C4-2B (cell line): ENCODE data around the gene ADAP1.

ENCODE experiments used
- ZFX ChIP-seq: fragments of 450-650 bp; IDR thresholded peaks from 2 replicates; pipeline ENCODE4 v1.6.1; 2017
- TF ChIP-seq, protein P1 (sequence below): fragments of 450-650 bp; conservative IDR thresholded peaks from 2 replicates; pipeline ENCODE4 v1.5.1; 2017; ENCODE audit warnings: mild to moderate bottlenecking

DNA sequence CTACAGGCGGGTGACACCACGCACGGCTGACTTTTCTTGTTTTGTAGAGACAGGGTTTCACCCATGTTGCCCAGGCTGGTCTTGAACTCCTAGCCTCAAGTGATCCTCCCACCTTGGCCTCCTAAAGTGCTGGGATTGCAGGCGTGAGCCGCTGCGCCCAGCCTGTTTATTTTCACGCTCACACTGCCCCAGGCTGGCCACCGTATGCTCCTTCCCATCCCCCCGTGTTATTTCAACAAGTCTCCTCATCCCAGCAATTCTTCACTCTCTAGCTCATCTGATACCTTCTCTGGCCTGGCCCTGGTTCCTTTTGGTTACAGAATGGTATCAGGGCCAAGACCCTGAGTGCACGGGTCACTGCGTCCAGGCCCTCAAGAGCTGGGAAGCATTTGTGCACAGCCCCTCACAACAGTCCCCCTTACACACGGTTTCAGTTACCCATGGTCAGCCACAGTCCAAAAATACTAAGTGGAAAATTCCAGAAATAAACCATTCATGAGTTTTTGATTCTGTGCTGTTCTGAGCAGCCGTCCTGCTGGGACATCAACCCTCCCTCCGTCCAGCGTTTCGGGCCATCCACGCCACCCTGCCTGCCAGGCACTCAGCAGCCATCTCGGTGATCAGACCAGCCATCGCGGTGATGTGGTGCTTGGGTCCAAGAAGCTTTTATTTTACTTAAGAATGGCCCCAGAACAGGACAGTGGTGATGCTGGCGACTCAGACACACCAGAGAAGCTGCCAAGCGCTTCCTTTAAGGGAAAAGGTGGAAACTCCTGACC lies 12.0 kb upstream of the ADAP1 start:
- TF ChIP-seq, protein P1, sequence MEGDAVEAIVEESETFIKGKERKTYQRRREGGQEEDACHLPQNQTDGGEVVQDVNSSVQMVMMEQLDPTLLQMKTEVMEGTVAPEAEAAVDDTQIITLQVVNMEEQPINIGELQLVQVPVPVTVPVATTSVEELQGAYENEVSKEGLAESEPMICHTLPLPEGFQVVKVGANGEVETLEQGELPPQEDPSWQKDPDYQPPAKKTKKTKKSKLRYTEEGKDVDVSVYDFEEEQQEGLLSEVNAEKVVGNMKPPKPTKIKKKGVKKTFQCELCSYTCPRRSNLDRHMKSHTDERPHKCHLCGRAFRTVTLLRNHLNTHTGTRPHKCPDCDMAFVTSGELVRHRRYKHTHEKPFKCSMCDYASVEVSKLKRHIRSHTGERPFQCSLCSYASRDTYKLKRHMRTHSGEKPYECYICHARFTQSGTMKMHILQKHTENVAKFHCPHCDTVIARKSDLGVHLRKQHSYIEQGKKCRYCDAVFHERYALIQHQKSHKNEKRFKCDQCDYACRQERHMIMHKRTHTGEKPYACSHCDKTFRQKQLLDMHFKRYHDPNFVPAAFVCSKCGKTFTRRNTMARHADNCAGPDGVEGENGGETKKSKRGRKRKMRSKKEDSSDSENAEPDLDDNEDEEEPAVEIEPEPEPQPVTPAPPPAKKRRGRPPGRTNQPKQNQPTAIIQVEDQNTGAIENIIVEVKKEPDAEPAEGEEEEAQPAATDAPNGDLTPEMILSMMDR: no peak
- TF ChIP-seq ZFX: no peak
